ENCODE measurements around the gene LRRC23.

GRCh38 chr12:6959805-6960592 is 55.4 kb downstream of the LRRC23 start:
- no peak for TF ChIP-seq CEBPB (IDR thresholded peaks at IDR 0.05)
- TF ChIP-seq, protein P1, sequence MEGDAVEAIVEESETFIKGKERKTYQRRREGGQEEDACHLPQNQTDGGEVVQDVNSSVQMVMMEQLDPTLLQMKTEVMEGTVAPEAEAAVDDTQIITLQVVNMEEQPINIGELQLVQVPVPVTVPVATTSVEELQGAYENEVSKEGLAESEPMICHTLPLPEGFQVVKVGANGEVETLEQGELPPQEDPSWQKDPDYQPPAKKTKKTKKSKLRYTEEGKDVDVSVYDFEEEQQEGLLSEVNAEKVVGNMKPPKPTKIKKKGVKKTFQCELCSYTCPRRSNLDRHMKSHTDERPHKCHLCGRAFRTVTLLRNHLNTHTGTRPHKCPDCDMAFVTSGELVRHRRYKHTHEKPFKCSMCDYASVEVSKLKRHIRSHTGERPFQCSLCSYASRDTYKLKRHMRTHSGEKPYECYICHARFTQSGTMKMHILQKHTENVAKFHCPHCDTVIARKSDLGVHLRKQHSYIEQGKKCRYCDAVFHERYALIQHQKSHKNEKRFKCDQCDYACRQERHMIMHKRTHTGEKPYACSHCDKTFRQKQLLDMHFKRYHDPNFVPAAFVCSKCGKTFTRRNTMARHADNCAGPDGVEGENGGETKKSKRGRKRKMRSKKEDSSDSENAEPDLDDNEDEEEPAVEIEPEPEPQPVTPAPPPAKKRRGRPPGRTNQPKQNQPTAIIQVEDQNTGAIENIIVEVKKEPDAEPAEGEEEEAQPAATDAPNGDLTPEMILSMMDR (IDR thresholded peaks at IDR 0.05): no peak
- no peak for TF ChIP-seq MAX (IDR thresholded peaks at IDR 0.05)
- TF ChIP-seq EP300 (IDR thresholded peaks at IDR 0.05): no peak
- TF ChIP-seq KDM1A (IDR thresholded peaks at IDR 0.05; ENCODE audit: low read depth): no peak

Data from A549 (cell line).